Esophagus (tissue), 2 donors: ENCODE measurements around the gene CHST13. TPM values are rescaled to one million over a fixed set of nuclear protein-coding genes. Genes with fewer than 3 reads are reported as not detected.

Source experiments
- H3K27ac ChIP-seq, 2 donors: one replicate each; pipeline ENCODE4 v1.5.1; 2013; ENCODE audit warnings: low read depth in 2 of 2, mild to moderate bottlenecking in 2 of 2, inconsistent platforms in 1 of 2, low read length in 1 of 2, moderate library complexity in 1 of 2
- H3K27me3 ChIP-seq, 2 donors: one replicate each; pipeline ENCODE4 v1.6.1; 2013; ENCODE audit warnings: low read length in 2 of 2, control low read depth in 1 of 2, mild to moderate bottlenecking in 1 of 2; ENCODE audit not compliant: insufficient read depth in 2 of 2, control insufficient read depth in 1 of 2
- H3K36me3 ChIP-seq, 2 donors: one replicate each; pipeline ENCODE4 v1.6.1; 2013; ENCODE audit warnings: low read length in 1 of 2; ENCODE audit not compliant: control insufficient read depth in 2 of 2, insufficient read depth in 2 of 2
- H3K4me1 ChIP-seq, 2 donors: one replicate each; pipeline ENCODE4 v1.6.1; 2013; ENCODE audit warnings: low read length in 1 of 2; ENCODE audit not compliant: control insufficient read depth in 2 of 2, insufficient read depth in 2 of 2
- H3K4me3 ChIP-seq, 2 donors: one replicate each; pipeline ENCODE4 v1.5.1; 2013; ENCODE audit warnings: low read length in 2 of 2, mild to moderate bottlenecking in 2 of 2, low read depth in 1 of 2, moderate library complexity in 1 of 2
- H3K9me3 ChIP-seq, 2 donors: one replicate each; pipeline ENCODE4 v1.6.1; 2013; ENCODE audit warnings: mild to moderate bottlenecking in 2 of 2, low read depth in 1 of 2, low read length in 1 of 2, moderate library complexity in 1 of 2; ENCODE audit not compliant: control insufficient read depth in 2 of 2, insufficient read depth in 1 of 2
- WGBS, 2 donors: extraction: QIAGEN DNeasy Blood & Tissue Kit; methylation state at CpG; one replicate each; pipeline ENCODE4 v1.1.7; 2013; 5-methylcytosine and 5-hydroxymethylcytosine counted together
- polyA plus RNA-seq, 2 donors: library from polyadenylated mRNA; stranded (reverse); fragments of 200-250 nt; gene quantifications; one replicate each; pipeline ENCODE4 v1.2.3, GENCODE V29; 2013
- donor health status: healthy with polysubstance abuse.
- donor health status: Bipolar disorder and iron deficiency.

Gene CHST13
- polyA plus RNA-seq, 2 donors, result 0.04 TPM; not detected in 1

- 87 to 90% methylated on average over 10 of the region's 10 CpGs for WGBS, 2 donors
- no peaks in the 10 kb centered on the region for H3K36me3 ChIP-seq
- H3K27me3 ChIP-seq, result no peaks in the 10 kb centered on the region
- no peaks in the 10 kb centered on the region for H3K4me1 ChIP-seq
- H3K27ac ChIP-seq, result no peak overlapping the region
- no peak overlapping the region for H3K4me3 ChIP-seq
- no peaks in the 10 kb centered on the region for H3K9me3 ChIP-seq
Observed at GRCh38 chr3:126503701-126504100, 20.3 kb upstream of the CHST13 start.

GRCh38 chr3:126507886-126508285 lies 16.1 kb upstream of the CHST13 start:
- H3K4me1 ChIP-seq, result peaks cover 0 to 5% of the 10 kb centered on the region in 2 donors
- no peak overlapping the region for H3K27ac ChIP-seq
- H3K27me3 ChIP-seq, result no peaks in the 10 kb centered on the region
- 89 to 90% methylated on average over 9 of the region's 9 CpGs for WGBS, 2 donors
- H3K4me3 ChIP-seq, result no peak overlapping the region
- H3K9me3 ChIP-seq, result no peaks in the 10 kb centered on the region
- H3K36me3 ChIP-seq, result no peaks in the 10 kb centered on the region

- Histone ChIP-seq H3K4me3 (no peak overlapping the region), H3K9me3 (no peaks in the 10 kb centered on the region), H3K36me3 (no peaks in the 10 kb centered on the region), H3K4me1 (peaks cover 0 to 7% of the 10 kb centered on the region in 2 donors), H3K27ac (no peak overlapping the region), H3K27me3 (no peaks in the 10 kb centered on the region)
- 84% methylated on average over 4 of the region's 4 CpGs for WGBS, 2 donors
Observed at GRCh38 chr3:126508564-126508964, 15.4 kb upstream of the CHST13 start.

- H3K9me3 ChIP-seq, result no peaks in the 10 kb centered on the region
- no peak overlapping the region for H3K27ac ChIP-seq
- no peaks in the 10 kb centered on the region for H3K27me3 ChIP-seq
- WGBS, 2 donors, result 41 to 61% methylated on average over 17 to 18 of the region's 18 CpGs
- peaks cover 0 to 7% of the 10 kb centered on the region in 2 donors for H3K4me1 ChIP-seq
- H3K4me3 ChIP-seq, result no peak overlapping the region
- no peaks in the 10 kb centered on the region for H3K36me3 ChIP-seq
Observed at GRCh38 chr3:126509597-126510307, 14.2 kb upstream of the CHST13 start.

- no peak overlapping the region for H3K27ac ChIP-seq
- H3K27me3 ChIP-seq, result no peaks in the 10 kb centered on the region
- 62 to 74% methylated on average over 22 of the region's 22 CpGs for WGBS, 2 donors
- no peak overlapping the region for H3K4me3 ChIP-seq
- peaks cover 0 to 7% of the 10 kb centered on the region in 2 donors for H3K4me1 ChIP-seq
- no peaks in the 10 kb centered on the region for H3K9me3 ChIP-seq
- no peaks in the 10 kb centered on the region for H3K36me3 ChIP-seq
Observed at GRCh38 chr3:126510308-126510910, 13.5 kb upstream of the CHST13 start.

- H3K4me1 ChIP-seq, result peaks cover 0 to 7% of the 10 kb centered on the region in 2 donors
- no peaks in the 10 kb centered on the region for H3K9me3 ChIP-seq
- H3K4me3 ChIP-seq, result no peak overlapping the region
- no peaks in the 10 kb centered on the region for H3K36me3 ChIP-seq
- no peaks in the 10 kb centered on the region for H3K27me3 ChIP-seq
- no peak overlapping the region for H3K27ac ChIP-seq
- 63 to 76% methylated on average over 7 of the region's 7 CpGs for WGBS, 2 donors
Observed at GRCh38 chr3:126511291-126511690, 12.7 kb upstream of the CHST13 start.

- Histone ChIP-seq H3K27me3 (no peaks in the 10 kb centered on the region), H3K36me3 (no peaks in the 10 kb centered on the region), H3K9me3 (no peaks in the 10 kb centered on the region), H3K27ac (no peak overlapping the region), H3K4me1 (peaks cover 0 to 7% of the 10 kb centered on the region in 2 donors), H3K4me3 (no peak overlapping the region)
- 62 to 72% methylated on average over 7 of the region's 7 CpGs for WGBS, 2 donors
Observed at GRCh38 chr3:126512026-126512425, 11.9 kb upstream of the CHST13 start.

GRCh38 chr3:126512916-126513650 lies 10.9 kb upstream of the CHST13 start:
- WGBS, 2 donors, result 55 to 66% methylated on average over 12 of the region's 12 CpGs
- Histone ChIP-seq H3K27ac (no peak overlapping the region), H3K9me3 (no peaks in the 10 kb centered on the region), H3K4me1 (peaks cover 0 to 7% of the 10 kb centered on the region in 2 donors), H3K36me3 (no peaks in the 10 kb centered on the region), H3K27me3 (no peaks in the 10 kb centered on the region), H3K4me3 (no peak overlapping the region)

- 85 to 88% methylated on average over 11 of the region's 11 CpGs for WGBS, 2 donors
- Histone ChIP-seq H3K4me1 (peaks cover 0 to 7% of the 10 kb centered on the region in 2 donors), H3K4me3 (no peak overlapping the region), H3K36me3 (no peaks in the 10 kb centered on the region), H3K27ac (no peak overlapping the region), H3K27me3 (no peaks in the 10 kb centered on the region), H3K9me3 (no peaks in the 10 kb centered on the region)
Observed at GRCh38 chr3:126514161-126514560, 9.8 kb upstream of the CHST13 start.
